Ovary (tissue), 9 donors: ENCODE measurements around the gene IFI6. TPM values are rescaled to one million over a fixed set of nuclear protein-coding genes. Genes with fewer than 3 reads are reported as not detected.

Experiments
- DNase-seq, 5 donors: peaks; one replicate each; pipeline ENCODE4 v3.0.0-alpha.2; 2019 to 2020
- H3K27ac ChIP-seq, 2 donors: fragments of 200-600 bp; one replicate each; pipeline versions ENCODE4 v1.5.1 to v1.8.0; 2019 to 2022
- H3K27me3 ChIP-seq: fragments of 200-600 bp; one replicate; pipeline ENCODE4 v1.8.0; 2022
- H3K36me3 ChIP-seq: fragments of 200-600 bp; sonication (generic); one replicate; pipeline ENCODE4 v1.5.1; 2019
- H3K4me1 ChIP-seq: one replicate; pipeline ENCODE4 v1.8.1; 2013; ENCODE audit warnings: mild to moderate bottlenecking, moderate library complexity; ENCODE audit not compliant: insufficient read depth
- H3K4me3 ChIP-seq: fragments of 200-600 bp; sonication (generic); one replicate; pipeline ENCODE4 v1.5.1; 2017
- H3K9me3 ChIP-seq, 2 donors: fragments of 200-600 bp in 1 of 2; sonication (generic) in 1 of 2; one replicate each; pipeline versions ENCODE4 v1.5.1 to v1.8.1; 2013 to 2019; ENCODE audit warnings: mild to moderate bottlenecking in 1 of 2, moderate library complexity in 1 of 2
- CTCF ChIP-seq, 3 donors: fragments of 450-650 bp in 2 of 3; fragments of 200-600 bp in 1 of 3; IDR thresholded peaks; one replicate each; pipeline versions ENCODE4 v1.5.1 to v1.8.0; 2016 to 2022; ENCODE audit warnings: antibody characterized with exemption in 3 of 3, mild to moderate bottlenecking in 1 of 3
- EP300 ChIP-seq: sonication (generic); formaldehyde crosslinking; IDR thresholded peaks from one replicate; pipeline ENCODE4 v1.6.1; 2017; ENCODE audit warnings: antibody characterized with exemption
- POLR2A ChIP-seq: fragments of 450-650 bp; IDR thresholded peaks from one replicate; pipeline ENCODE4 v1.6.1; 2017; ENCODE audit warnings: antibody characterized with exemption, mild to moderate bottlenecking, moderate library complexity
- WGBS, 3 donors: extraction: QIAGEN DNeasy Blood & Tissue Kit in 1 of 3; methylation state at CpG; one replicate each; pipeline versions ENCODE4 v1.1.5 to v1.1.7; 2013 to 2017; 5-methylcytosine and 5-hydroxymethylcytosine counted together
- intact Hi-C, 4 donors: fragments of 100-400 bp; cut with DNase I; formaldehyde crosslinking; loops; one replicate each; pipeline versions ENCODE4 v1.11.0 to v1.15.1; 2022 to 2023
- polyA plus RNA-seq, 2 donors: library from polyadenylated mRNA; stranded (reverse); fragments of 200-250 nt in 1 of 2; fragments of 350-450 nt in 1 of 2; fragmentation: Illumina TruSeq in 1 of 2; extraction: RNeasy Lipid Tissue Mini Kit (QIAGEN cat#74804) in 1 of 2; gene quantifications; one replicate each; pipeline ENCODE4 v1.2.3, GENCODE V29; 2013 to 2014
- small RNA-seq: library from RNA; depleted of rRNA; stranded (forward); fragments of <200 nt; gene quantifications from one replicate; pipeline ENCODE3, GENCODE V24; 2016
- total RNA-seq, 7 donors: library from RNA; depleted of rRNA in 2 of 7; stranded (reverse); fragments of >200 nt in 2 of 7; fragmentation: NEBNext Ultra II Directional in 3 of 7; extraction: Animal tissue kit (Norgen Biotek cat#: 25700) in 3 of 7; gene quantifications; one replicate each; pipeline versions ENCODE4 v1.1.0 to v1.2.4, GENCODE V29; 2016 to 2023
- donor health status: DM: no; HTN: no; CAD: no; lungs with moderate emphysema.
- donor health status: DM: no; HTN: no; CAD: no.
- donor health status: Bipolar disorder and iron deficiency.
- donor health status: DM: yes; HTN: yes; CAD: no.
- donor health status: DM: no; HTN: no; CAD: no.
- donor health status: DM: yes; HTN: yes; CAD: no.

The IFI6 gene
- total and polyA plus RNA-seq, 9 donors, result 30.3 to 274 (median 61.2) TPM

GRCh38 chr1:27618341-27619082 is 53.5 kb downstream of the IFI6 start:
- TF ChIP-seq EP300 (no peak), POLR2A (no peak), CTCF (IDR thresholded peaks at IDR 0.05) (no peak)
- Histone ChIP-seq H3K4me3 (no peak overlapping the region), H3K27me3 (no peaks in the 10 kb centered on the region), H3K36me3 (no peaks in the 10 kb centered on the region), H3K27ac (no peak overlapping the region), H3K4me1 (peaks cover 3% of the 10 kb centered on the region), H3K9me3 (no peaks in the 10 kb centered on the region)
- 64 to 73% (median 69%) methylated on average over 14 of the region's 14 CpGs for WGBS, 3 donors
- DNase-seq, result no peak
- intact Hi-C loops, result no loop called here

- Histone ChIP-seq H3K27me3 (no peaks in the 10 kb centered on the region), H3K27ac (no peak overlapping the region), H3K4me1 (peaks cover 3% of the 10 kb centered on the region), H3K4me3 (no peak overlapping the region), H3K36me3 (no peaks in the 10 kb centered on the region), H3K9me3 (no peaks in the 10 kb centered on the region)
- TF ChIP-seq EP300 (no peak), POLR2A (no peak), CTCF (IDR thresholded peaks at IDR 0.05) (no peak)
- DNase-seq, result no peak
- WGBS, 3 donors, result 88 to 91% (median 89%) methylated on average over 2 of the region's 2 CpGs
- intact Hi-C loops, result no loop called here
Observed at GRCh38 chr1:27617420-27617819, 54.6 kb downstream of the IFI6 start.

- TF ChIP-seq CTCF (IDR thresholded peaks at IDR 0.05), result no peak
- TF ChIP-seq EP300, result no peak
- no peak for TF ChIP-seq POLR2A
- DNase-seq, result no peak
- Histone ChIP-seq H3K4me1 (peaks cover 3% of the 10 kb centered on the region), H3K36me3 (no peaks in the 10 kb centered on the region), H3K27me3 (no peaks in the 10 kb centered on the region), H3K27ac (no peak overlapping the region), H3K4me3 (no peak overlapping the region), H3K9me3 (no peaks in the 10 kb centered on the region)
- WGBS, 3 donors, result 99 to 100% (median 100%) methylated on average over 2 of the region's 2 CpGs
- intact Hi-C loops, result no loop called here
Observed at GRCh38 chr1:27616441-27616840, 55.6 kb downstream of the IFI6 start.

Small RNA genes lying within 50 kb of the gene (small RNA-seq; reads per million reads assigned to genes)
- not detected for gene AL031729.1
- not detected for gene RNU6-424P
- not detected for gene RNU6-949P

Other genes starting within 250 kb of the IFI6 start
- 100 to 1,000 TPM in 5 of 7 donors, 10 to 100 TPM in 2; 28.0 to 163 (median 153) TPM for gene WASF2, start 182.0 kb downstream of the IFI6 start, total RNA-seq
- gene WASF2, start 182.0 kb downstream of the IFI6 start, polyA plus RNA-seq, result 100 to 1,000 TPM in 1 of 2 donors, 10 to 100 TPM in 1; 58.0 to 233 TPM
- gene AHDC1, start 68.0 kb downstream of the IFI6 start, total RNA-seq, result 100 to 1,000 TPM in 3 of 7 donors, 10 to 100 TPM in 4; 11.3 to 159 (median 91.2) TPM
- 10 to 100 TPM; 11.2 to 33.2 TPM for gene AHDC1, start 68.0 kb downstream of the IFI6 start, polyA plus RNA-seq
- 10 to 100 TPM in 1 of 7 donors, 1 to 10 TPM in 6; 1.1 to 14.1 (median 4.2) TPM for gene FGR, start 37.0 kb downstream of the IFI6 start, total RNA-seq
- 1 to 10 TPM; 4.2 to 6.8 TPM for gene FGR, start 37.0 kb downstream of the IFI6 start, polyA plus RNA-seq
- 10 to 100 TPM in 5 of 7 donors, 1 to 10 TPM in 2; 9.2 to 20.3 (median 15.7) TPM for gene FAM76A, start 53.8 kb upstream of the IFI6 start, total RNA-seq
- gene FAM76A, start 53.8 kb upstream of the IFI6 start, polyA plus RNA-seq, result 1 to 10 TPM; 6.0 to 7.5 TPM
- 10 to 100 TPM; 34.3 to 45.7 (median 41.2) TPM for gene STX12, start 101.0 kb upstream of the IFI6 start, total RNA-seq
- 10 to 100 TPM; 23.9 to 74.8 TPM for gene STX12, start 101.0 kb upstream of the IFI6 start, polyA plus RNA-seq
- 10 to 100 TPM; 24.9 to 49.0 (median 37.9) TPM for gene PPP1R8, start 158.6 kb upstream of the IFI6 start, total RNA-seq
- 10 to 100 TPM; 33.8 to 37.4 TPM for gene PPP1R8, start 158.6 kb upstream of the IFI6 start, polyA plus RNA-seq
- 10 to 100 TPM in 2 of 7 donors, 1 to 10 TPM in 5; 2.7 to 14.0 (median 7.8) TPM for gene THEMIS2, start 200.4 kb upstream of the IFI6 start, total RNA-seq
- 10 to 100 TPM in 1 of 2 donors, 1 to 10 TPM in 1; 3.9 to 16.9 TPM for gene THEMIS2, start 200.4 kb upstream of the IFI6 start, polyA plus RNA-seq
- 10 to 100 TPM; 24.8 to 54.6 (median 36.6) TPM for gene RPA2, start 242.4 kb upstream of the IFI6 start, total RNA-seq
- gene RPA2, start 242.4 kb upstream of the IFI6 start, polyA plus RNA-seq, result 10 to 100 TPM; 44.3 to 93.1 TPM